Esophagus (tissue), 2 donors: Measurements from ENCODE around the gene TMEM43. TPM values are rescaled to one million over a fixed set of nuclear protein-coding genes. Genes with fewer than 3 reads are reported as not detected.

Experiments used
- H3K27ac ChIP-seq, 2 donors: one replicate each; pipeline ENCODE4 v1.5.1; 2013; ENCODE audit warnings: low read depth in 2 of 2, mild to moderate bottlenecking in 2 of 2, inconsistent platforms in 1 of 2, low read length in 1 of 2, moderate library complexity in 1 of 2
- H3K27me3 ChIP-seq, 2 donors: one replicate each; pipeline ENCODE4 v1.6.1; 2013; ENCODE audit warnings: low read length in 2 of 2, control low read depth in 1 of 2, mild to moderate bottlenecking in 1 of 2; ENCODE audit not compliant: insufficient read depth in 2 of 2, control insufficient read depth in 1 of 2
- H3K36me3 ChIP-seq, 2 donors: one replicate each; pipeline ENCODE4 v1.6.1; 2013; ENCODE audit warnings: low read length in 1 of 2; ENCODE audit not compliant: control insufficient read depth in 2 of 2, insufficient read depth in 2 of 2
- H3K4me1 ChIP-seq, 2 donors: one replicate each; pipeline ENCODE4 v1.6.1; 2013; ENCODE audit warnings: low read length in 1 of 2; ENCODE audit not compliant: control insufficient read depth in 2 of 2, insufficient read depth in 2 of 2
- H3K4me3 ChIP-seq, 2 donors: one replicate each; pipeline ENCODE4 v1.5.1; 2013; ENCODE audit warnings: low read length in 2 of 2, mild to moderate bottlenecking in 2 of 2, low read depth in 1 of 2, moderate library complexity in 1 of 2
- H3K9me3 ChIP-seq, 2 donors: one replicate each; pipeline ENCODE4 v1.6.1; 2013; ENCODE audit warnings: mild to moderate bottlenecking in 2 of 2, low read depth in 1 of 2, low read length in 1 of 2, moderate library complexity in 1 of 2; ENCODE audit not compliant: control insufficient read depth in 2 of 2, insufficient read depth in 1 of 2
- WGBS, 2 donors: extraction: QIAGEN DNeasy Blood & Tissue Kit; methylation state at CpG; one replicate each; pipeline ENCODE4 v1.1.7; 2013; 5-methylcytosine and 5-hydroxymethylcytosine counted together
- polyA plus RNA-seq, 2 donors: library from polyadenylated mRNA; stranded (reverse); fragments of 200-250 nt; gene quantifications; one replicate each; pipeline ENCODE4 v1.2.3, GENCODE V29; 2013
- donor health status: healthy with polysubstance abuse.
- donor health status: Bipolar disorder and iron deficiency.

TMEM43 gene
- polyA plus RNA-seq, 2 donors: 41.4 to 45.6 TPM

DNA sequence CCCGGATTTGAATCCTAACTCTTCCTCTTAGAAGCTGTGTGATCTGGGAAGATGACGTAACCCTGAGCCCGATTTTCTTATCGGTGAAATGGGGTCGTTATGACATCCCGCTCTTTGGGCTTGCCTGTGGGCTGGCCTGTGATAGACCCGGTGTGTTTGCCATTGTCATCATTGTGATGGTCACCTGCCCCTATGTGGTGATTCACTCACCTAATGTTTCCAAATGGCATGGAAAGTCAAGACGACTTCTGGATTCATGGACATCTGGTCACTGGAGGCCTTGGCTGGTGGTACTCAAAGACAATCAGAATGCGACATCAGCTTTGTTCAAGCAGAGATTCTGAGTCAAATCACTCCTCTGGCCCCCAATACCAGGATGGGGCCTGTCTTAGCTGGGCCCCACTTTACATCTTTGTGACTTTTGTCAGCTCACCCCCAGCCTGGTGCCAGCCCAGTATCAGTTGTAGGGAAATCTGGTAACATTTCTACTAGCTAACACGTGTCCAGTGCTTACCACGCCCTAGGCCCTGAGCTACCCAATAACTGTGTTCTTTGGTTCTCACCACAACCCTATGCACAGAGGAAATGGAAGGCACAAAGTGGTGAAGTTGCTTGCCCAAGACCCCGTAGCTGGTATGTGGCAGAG is 2.8 kb downstream of the TMEM43 start:
- Histone ChIP-seq H3K9me3 (no peaks in the 10 kb centered on the region), H3K27ac (no peak overlapping the region), H3K4me3 (no peak overlapping the region), H3K36me3 (peaks cover 8 to 36% of the 10 kb centered on the region in 2 donors), H3K4me1 (peaks cover 3 to 31% of the 10 kb centered on the region in 2 donors), H3K27me3 (no peaks in the 10 kb centered on the region)
- WGBS, 2 donors: 89 to 90% methylated on average over 12 of the region's 12 CpGs

DNA sequence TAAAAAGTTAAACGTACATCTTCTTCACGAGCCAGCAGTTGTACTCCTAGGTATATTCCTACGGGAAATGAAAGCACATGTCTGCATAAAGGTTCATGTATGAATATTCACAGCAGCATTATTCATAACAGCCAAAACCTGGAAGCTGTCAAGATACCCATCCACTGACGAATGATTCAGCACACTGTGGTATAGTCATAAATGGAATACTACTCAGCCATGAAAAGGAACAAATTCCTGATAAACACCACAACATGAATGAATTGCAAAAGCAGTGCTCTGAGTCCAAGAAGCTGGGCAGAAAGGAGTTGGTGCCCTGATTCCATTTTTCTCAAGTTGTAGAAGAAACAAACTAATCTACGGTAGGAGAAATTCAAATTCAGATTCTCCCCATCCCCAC is 3.9 kb downstream of the TMEM43 start:
- no peaks in the 10 kb centered on the region for H3K27me3 ChIP-seq
- H3K4me1 ChIP-seq: peaks cover 3 to 25% of the 10 kb centered on the region in 2 donors
- H3K36me3 ChIP-seq: peaks cover 15 to 46% of the 10 kb centered on the region in 2 donors
- no peak overlapping the region for H3K4me3 ChIP-seq
- H3K27ac ChIP-seq: no peak overlapping the region
- 95% methylated on average over 5 of the region's 5 CpGs for WGBS, 2 donors
- H3K9me3 ChIP-seq: no peaks in the 10 kb centered on the region

DNA sequence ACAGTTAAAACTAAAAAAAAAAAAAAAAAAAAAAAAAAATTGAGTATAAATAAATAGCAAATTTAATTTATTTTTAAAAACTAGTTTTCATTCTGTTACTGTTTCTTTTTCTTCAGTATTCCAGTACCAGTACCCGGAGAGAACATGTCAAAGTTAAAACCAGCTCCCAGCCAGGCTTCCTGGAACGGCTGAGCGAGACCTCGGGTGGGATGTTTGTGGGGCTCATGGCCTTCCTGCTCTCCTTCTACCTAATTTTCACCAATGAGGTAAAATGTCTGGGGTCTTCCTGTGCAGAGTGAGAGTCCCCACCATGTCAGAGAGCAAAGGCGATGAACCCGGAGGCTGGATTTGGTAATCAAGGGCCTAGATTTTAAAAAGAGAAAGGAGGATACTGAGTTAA is 4.4 kb downstream of the TMEM43 start:
- Histone ChIP-seq H3K27ac (no peak overlapping the region), H3K9me3 (no peaks in the 10 kb centered on the region), H3K36me3 (peaks cover 20 to 52% of the 10 kb centered on the region in 2 donors), H3K4me1 (peaks cover 3 to 22% of the 10 kb centered on the region in 2 donors), H3K27me3 (no peaks in the 10 kb centered on the region), H3K4me3 (no peak overlapping the region)
- 97 to 98% methylated on average over 6 of the region's 6 CpGs for WGBS, 2 donors

DNA sequence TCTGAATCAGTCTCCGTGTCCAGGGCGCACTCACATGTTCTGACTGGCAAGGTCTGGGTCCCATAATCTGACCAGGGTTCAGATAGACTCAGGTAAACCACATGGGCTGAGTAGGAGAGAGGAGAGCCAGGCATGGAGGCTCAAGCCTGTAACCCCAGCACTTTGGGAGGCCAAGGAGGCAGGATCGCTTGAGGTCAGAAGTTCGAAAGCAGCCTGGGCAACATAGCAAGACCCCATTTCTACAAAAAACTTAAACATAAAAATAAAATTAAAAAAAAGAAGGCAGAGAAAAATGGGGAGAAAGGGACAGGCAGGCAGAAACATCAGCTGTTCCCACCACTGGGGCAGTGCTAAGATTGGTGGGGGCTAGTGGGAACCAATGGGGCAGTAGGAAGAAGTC is 5.4 kb downstream of the TMEM43 start:
- Histone ChIP-seq H3K27ac (no peak overlapping the region), H3K27me3 (no peaks in the 10 kb centered on the region), H3K4me1 (peaks cover 3 to 22% of the 10 kb centered on the region in 2 donors), H3K36me3 (peaks cover 27 to 61% of the 10 kb centered on the region in 2 donors), H3K9me3 (no peaks in the 10 kb centered on the region), H3K4me3 (no peak overlapping the region)
- 94 to 96% methylated on average over 4 of the region's 4 CpGs for WGBS, 2 donors

DNA sequence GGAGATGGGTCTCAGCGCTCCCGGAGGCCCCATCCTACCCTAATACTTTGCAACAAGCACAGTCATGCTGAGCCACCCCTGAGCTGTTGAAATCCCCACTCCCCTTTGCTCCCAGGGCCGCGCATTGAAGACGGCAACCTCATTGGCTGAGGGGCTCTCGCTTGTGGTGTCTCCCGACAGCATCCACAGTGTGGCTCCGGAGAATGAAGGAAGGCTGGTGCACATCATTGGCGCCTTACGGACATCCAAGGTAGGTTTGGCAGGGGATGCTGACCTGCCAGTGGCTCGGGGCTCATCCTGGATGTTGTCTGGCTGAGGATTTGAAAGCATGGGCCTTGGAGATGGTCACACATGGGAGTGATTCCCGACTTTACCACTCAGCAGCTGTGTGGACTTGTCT is 5.9 kb downstream of the TMEM43 start:
- Histone ChIP-seq H3K4me3 (no peak overlapping the region), H3K4me1 (peaks cover 3 to 22% of the 10 kb centered on the region in 2 donors), H3K36me3 (peaks cover 27 to 66% of the 10 kb centered on the region in 2 donors), H3K27me3 (no peaks in the 10 kb centered on the region), H3K27ac (no peak overlapping the region), H3K9me3 (no peaks in the 10 kb centered on the region)
- 97% methylated on average over 12 of the region's 12 CpGs for WGBS, 2 donors

DNA sequence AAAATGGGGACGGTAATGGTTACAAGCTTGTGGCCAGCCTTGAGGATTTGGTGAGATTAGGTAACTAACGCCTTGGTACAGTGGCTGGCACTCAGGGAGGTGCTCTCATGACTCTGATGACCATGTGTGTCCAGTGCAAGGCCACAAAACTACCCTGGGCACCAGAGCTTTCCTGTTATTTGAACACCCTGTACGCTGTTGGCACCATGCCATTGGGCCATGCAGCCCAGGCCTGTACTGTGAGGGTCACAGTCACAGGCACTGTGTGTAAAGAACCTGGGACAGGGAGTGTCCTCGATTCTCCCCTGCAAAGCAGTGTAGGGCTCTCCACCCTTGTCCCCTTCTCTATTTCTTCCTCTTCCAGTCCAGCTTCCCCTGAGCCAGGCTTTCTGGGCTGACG is 6.3 kb downstream of the TMEM43 start:
- Histone ChIP-seq H3K36me3 (peaks cover 27 to 69% of the 10 kb centered on the region in 2 donors), H3K27ac (no peak overlapping the region), H3K27me3 (no peaks in the 10 kb centered on the region), H3K4me1 (peaks cover 3 to 18% of the 10 kb centered on the region in 2 donors), H3K9me3 (no peaks in the 10 kb centered on the region), H3K4me3 (no peak overlapping the region)
- WGBS, 2 donors: 77 to 80% methylated on average over 5 of the region's 5 CpGs

DNA sequence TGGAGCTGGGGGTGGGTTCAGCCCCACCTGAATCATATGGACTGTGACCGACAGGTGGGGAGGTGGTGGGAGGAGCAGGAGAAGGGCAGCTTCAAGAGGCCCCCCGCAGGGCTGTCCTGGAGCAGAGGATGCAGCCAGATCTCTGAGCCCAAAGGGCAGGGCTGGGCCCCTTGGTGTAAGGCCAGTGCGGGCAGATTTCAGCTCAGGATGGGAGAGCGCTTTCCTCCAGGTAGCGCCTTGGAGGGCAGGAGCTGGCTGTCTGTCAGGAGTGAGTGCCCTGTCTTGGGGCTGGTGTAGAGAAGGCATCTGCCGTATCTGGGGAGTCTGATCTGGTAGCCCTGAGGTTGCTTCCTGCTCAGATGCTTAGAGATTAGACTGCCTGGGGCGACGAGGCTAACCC is 7.3 kb downstream of the TMEM43 start:
- WGBS, 2 donors: 88 to 89% methylated on average over 8 of the region's 8 CpGs
- Histone ChIP-seq H3K4me3 (no peak overlapping the region), H3K27me3 (no peaks in the 10 kb centered on the region), H3K4me1 (peaks cover 2 to 20% of the 10 kb centered on the region in 2 donors), H3K36me3 (peaks cover 27 to 71% of the 10 kb centered on the region in 2 donors), H3K9me3 (no peaks in the 10 kb centered on the region), H3K27ac (no peak overlapping the region)

DNA sequence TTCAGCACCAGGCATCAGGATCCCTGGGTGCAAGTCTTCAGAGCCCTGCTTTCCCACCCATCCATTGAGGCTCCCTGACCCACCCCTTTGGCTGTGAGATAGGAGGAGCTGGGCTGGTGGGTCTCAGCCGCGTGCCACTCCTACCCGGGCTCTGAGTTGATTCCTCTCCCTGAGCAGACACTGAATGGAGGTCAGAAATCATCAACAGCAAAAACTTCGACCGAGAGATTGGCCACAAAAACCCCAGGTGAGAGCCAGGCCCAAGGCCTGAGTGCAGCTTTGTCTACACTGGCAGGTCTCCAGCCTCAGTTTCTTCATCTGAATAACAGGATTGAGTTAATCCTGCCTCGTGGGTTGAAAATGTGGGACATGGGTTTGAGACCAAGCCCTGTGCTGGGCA is 7.8 kb downstream of the TMEM43 start:
- no peak overlapping the region for H3K4me3 ChIP-seq
- peaks cover 27 to 70% of the 10 kb centered on the region in 2 donors for H3K36me3 ChIP-seq
- no peak overlapping the region for H3K27ac ChIP-seq
- no peaks in the 10 kb centered on the region for H3K27me3 ChIP-seq
- 84 to 94% methylated on average over 6 of the region's 6 CpGs for WGBS, 2 donors
- no peaks in the 10 kb centered on the region for H3K9me3 ChIP-seq
- peaks cover 6 to 15% of the 10 kb centered on the region in 2 donors for H3K4me1 ChIP-seq

DNA sequence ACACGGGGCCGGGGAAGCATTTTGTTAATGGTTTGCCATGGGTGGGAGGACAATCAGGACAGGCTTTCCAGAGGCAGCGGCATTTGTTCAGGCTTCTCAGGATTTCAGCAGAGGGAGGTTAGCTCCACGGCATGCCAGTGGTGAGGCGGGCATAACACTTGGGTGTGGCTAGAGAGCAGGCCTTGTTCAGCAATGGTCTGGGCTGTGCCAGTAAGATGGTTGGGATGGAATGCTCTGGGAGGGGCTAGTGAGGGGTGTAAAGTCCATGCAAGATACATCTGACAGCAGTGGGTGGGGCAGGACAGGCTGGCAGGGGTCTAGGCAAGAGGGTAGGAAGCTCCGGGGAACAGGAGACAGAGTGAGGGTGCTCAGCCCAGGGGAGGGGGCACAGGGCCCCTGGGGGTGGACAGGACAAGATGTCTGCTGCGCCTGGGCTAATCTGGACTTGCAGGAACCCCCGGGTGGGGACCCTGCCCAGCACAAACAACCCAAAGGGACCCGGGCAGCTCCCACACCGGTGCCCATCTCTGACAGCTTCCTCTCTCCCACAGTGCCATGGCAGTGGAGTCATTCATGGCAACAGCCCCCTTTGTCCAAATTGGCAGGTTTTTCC is 8.4 kb downstream of the TMEM43 start:
- WGBS, 2 donors: 79 to 88% methylated on average over 10 of the region's 10 CpGs

DNA sequence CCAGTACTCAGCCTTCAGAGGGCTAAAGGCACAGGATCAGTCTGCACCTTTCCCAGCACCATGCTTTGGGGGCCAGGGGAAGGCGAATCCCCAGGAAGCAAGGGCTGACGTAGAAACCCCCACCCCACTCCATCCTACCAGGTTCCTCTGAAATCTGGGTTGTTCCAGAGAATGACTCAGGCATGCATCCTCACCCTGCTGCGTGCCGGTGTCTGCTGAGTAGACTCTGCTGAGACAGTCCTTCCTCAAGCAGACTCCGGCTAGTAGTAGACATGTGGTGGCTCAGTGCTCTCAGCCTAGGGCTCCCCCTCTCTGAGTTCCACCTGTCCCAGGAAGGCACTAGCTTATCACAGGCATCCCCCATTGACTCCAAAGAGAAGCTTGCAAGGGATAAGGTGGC is 9.0 kb downstream of the TMEM43 start:
- 92 to 94% methylated on average over 5 of the region's 5 CpGs for WGBS, 2 donors
- H3K27ac ChIP-seq: no peak overlapping the region
- H3K4me1 ChIP-seq: peaks cover 8 to 11% of the 10 kb centered on the region in 2 donors
- H3K36me3 ChIP-seq: peaks cover 19 to 74% of the 10 kb centered on the region in 2 donors
- H3K27me3 ChIP-seq: no peaks in the 10 kb centered on the region
- no peaks in the 10 kb centered on the region for H3K9me3 ChIP-seq
- H3K4me3 ChIP-seq: no peak overlapping the region

More for the DNA sequence above, 8.4 kb downstream of the TMEM43 start:
- Histone ChIP-seq H3K4me1 (peaks cover 8 to 11% of the 10 kb centered on the region in 2 donors), H3K4me3 (no peak overlapping the region), H3K9me3 (no peaks in the 10 kb centered on the region), H3K27ac (no peak overlapping the region), H3K36me3 (peaks cover 24 to 68% of the 10 kb centered on the region in 2 donors), H3K27me3 (no peaks in the 10 kb centered on the region)
